GM23338 (cell line): Measurements from ENCODE around the gene ASB2. TPM values are rescaled to one million over a fixed set of nuclear protein-coding genes. Genes with fewer than 3 reads are reported as not detected.

Experiments used
- ATAC-seq: fragments of 200-7000 bp; cut with Tn5 transposase; 3 replicates; pipeline ENCODE4 v1.9.1; 2020
- DNase-seq: peaks from one replicate; pipeline ENCODE4 v3.0.0-alpha.2; 2015; ENCODE audit warnings: low spot score
- H2AFZ ChIP-seq: fragments of 200-600 bp; sonication (generic); 2 replicates; pipeline ENCODE4 v1.8.0; 2016; ENCODE audit warnings: antibody characterized with exemption, mild to moderate bottlenecking, moderate library complexity
- H3F3A ChIP-seq: fragments of 200-600 bp; sonication (generic); replicated peaks from 2 replicates; pipeline ENCODE4 v1.8.0; 2017; ENCODE audit warnings: antibody characterized with exemption, mixed run types, low read depth
- H3K27ac ChIP-seq: fragments of 200-600 bp; sonication (generic); 2 replicates; pipeline ENCODE4 v1.6.1; 2016; ENCODE audit warnings: low read depth
- H3K27me3 ChIP-seq: fragments of 200-600 bp; sonication (generic); 2 replicates; pipeline ENCODE4 v1.8.0; 2016; ENCODE audit warnings: mild to moderate bottlenecking, mixed run types, moderate library complexity; ENCODE audit not compliant: insufficient read depth
- H3K36me3 ChIP-seq: fragments of 200-600 bp; sonication (generic); 2 replicates; pipeline ENCODE4 v1.8.0; 2016; ENCODE audit warnings: mild to moderate bottlenecking; ENCODE audit not compliant: insufficient read depth
- H3K4me1 ChIP-seq: fragments of 200-600 bp; sonication (generic); 2 replicates; pipeline ENCODE4 v1.8.0; 2016; ENCODE audit warnings: mild to moderate bottlenecking, moderate library complexity; ENCODE audit not compliant: insufficient read depth
- H3K4me2 ChIP-seq: fragments of 200-600 bp; sonication (generic); 2 replicates; pipeline ENCODE4 v1.7.1; 2017; ENCODE audit warnings: mixed run types
- H3K4me3 ChIP-seq: fragments of 200-600 bp; sonication (generic); 2 replicates; pipeline ENCODE4 v1.6.1; 2016; ENCODE audit warnings: mixed run types
- H3K79me2 ChIP-seq: fragments of 200-600 bp; sonication (generic); replicated peaks from 2 replicates; pipeline ENCODE4 v1.8.0; 2017; ENCODE audit warnings: mild to moderate bottlenecking; ENCODE audit not compliant: insufficient read depth
- H3K9me2 ChIP-seq: fragments of 200-600 bp; sonication (generic); 2 replicates; pipeline ENCODE4 v1.8.0; 2017; ENCODE audit not compliant: insufficient read depth
- H4K20me1 ChIP-seq: fragments of 200-600 bp; sonication (generic); replicated peaks from 2 replicates; pipeline ENCODE4 v1.8.0; 2017; ENCODE audit warnings: mild to moderate bottlenecking; ENCODE audit not compliant: insufficient read depth
- H3K27ac Mint-ChIP-seq: 2 replicates; pipeline ENCODE4 v1.8.0; 2020; ENCODE audit warnings: inconsistent platforms, mild to moderate bottlenecking, moderate library complexity, mixed read lengths
- H3K27me3 Mint-ChIP-seq: 3 replicates; pipeline ENCODE4 v1.8.0; 2022; ENCODE audit warnings: low read depth, mild to moderate bottlenecking, moderate library complexity, mixed read lengths, inconsistent platforms; ENCODE audit not compliant: insufficient read depth, poor library complexity
- H3K36me3 Mint-ChIP-seq: 3 replicates; pipeline ENCODE4 v1.8.0; 2021; ENCODE audit warnings: low read depth, mild to moderate bottlenecking, inconsistent platforms, moderate library complexity, mixed read lengths
- H3K4me1 Mint-ChIP-seq: 3 replicates; pipeline ENCODE4 v1.8.0; 2020; ENCODE audit warnings: mild to moderate bottlenecking, inconsistent platforms, mixed read lengths
- H3K4me3 Mint-ChIP-seq: 3 replicates; pipeline ENCODE4 v1.8.0; 2021; ENCODE audit warnings: moderate library complexity, mild to moderate bottlenecking, inconsistent platforms, mixed read lengths
- H3K9me3 Mint-ChIP-seq: 3 replicates; pipeline ENCODE4 v1.8.0; 2020; ENCODE audit warnings: moderate library complexity, mild to moderate bottlenecking, inconsistent platforms, mixed read lengths
- CREB1 ChIP-seq: fragments of 250-450 bp; sonication (Bioruptor Pico); IDR thresholded peaks from 2 replicates; pipeline ENCODE4 v1.5.0; 2020; ENCODE audit warnings: low read depth, mild to moderate bottlenecking, moderate library complexity
- CTCF ChIP-seq, 2 experiments: fragments of 200-600 bp in 1 of 2; sonication (generic) in 1 of 2; conservative IDR thresholded peaks; 2 replicates each; pipeline versions ENCODE4 v1.5.1 to v1.6.1; 2016 to 2017; ENCODE audit warnings: antibody characterized with exemption in 2 of 2, low read depth in 2 of 2, mild to moderate bottlenecking in 2 of 2, moderate library complexity in 1 of 2
- ETS1 ChIP-seq: IDR thresholded peaks from 2 replicates; pipeline ENCODE4 v1.6.1; 2016; ENCODE audit warnings: antibody characterized with exemption
- NANOG ChIP-seq: IDR thresholded peaks from 2 replicates; pipeline ENCODE4 v1.6.1; 2016; ENCODE audit warnings: antibody characterized with exemption, borderline replicate concordance
- POLR2AphosphoS5 ChIP-seq: IDR thresholded peaks from 2 replicates; pipeline ENCODE4 v1.6.1; 2016; ENCODE audit warnings: antibody characterized with exemption, low read depth
- REST ChIP-seq: IDR thresholded peaks from one replicate; pipeline ENCODE4 v1.6.1; 2018; ENCODE audit warnings: antibody characterized with exemption; ENCODE audit not compliant: unreplicated experiment
- STAT1 ChIP-seq: IDR thresholded peaks from one replicate; pipeline ENCODE4 v1.6.1; 2016; ENCODE audit warnings: antibody characterized with exemption; ENCODE audit not compliant: unreplicated experiment
- ZNF114 ChIP-seq: fragments of 250-450 bp; sonication (Bioruptor Pico); IDR thresholded peaks from 2 replicates; pipeline ENCODE4 v1.5.0; 2020; ENCODE audit warnings: mild to moderate bottlenecking, moderate library complexity
- ZNF331 ChIP-seq: fragments of 250-450 bp; sonication (Bioruptor Pico); IDR thresholded peaks from 2 replicates; pipeline ENCODE4 v1.5.0; 2020; ENCODE audit warnings: low read depth, mild to moderate bottlenecking, moderate library complexity
- ZNF462 ChIP-seq: fragments of 250-450 bp; sonication (Bioruptor Pico); IDR thresholded peaks from 2 replicates; pipeline ENCODE4 v1.5.0; 2020; ENCODE audit warnings: mild to moderate bottlenecking, moderate library complexity
- polyA plus RNA-seq: library from polyadenylated mRNA; unstranded; fragments of >200 nt; fragmentation: Nextera tagmentation; extraction: Ambion mirVana; gene quantifications from 2 replicates; pipeline ENCODE4 v1.2.1, GENCODE V29; 2016
- total RNA-seq: library from RNA; depleted of rRNA; stranded (reverse); fragments of >200 nt; shearing (Covaris generic); gene quantifications from 2 replicates; pipeline ENCODE4 v1.2.3, GENCODE V29; 2014

Gene ASB2
- total and polyA plus RNA-seq, 2 experiments from 2014 or later = 1.2 to 1.7 TPM

GRCh38 chr14:93938751-93939303, 37.5 kb downstream of the ASB2 start (continued):
- TF ChIP-seq ZNF462 (CRISPR knock-in tag) (no peak), CTCF (conservative IDR thresholded peaks at IDR 0.05; ENCODE audit: low read depth in 2 of 2) (no peak), NANOG (no peak), STAT1 (no peak), ZNF114 (CRISPR knock-in tag) (no peak), POLR2AphosphoS5 (no peak)

- Histone ChIP-seq H3K4me3 (no peak overlapping the region), H3K36me3 (no peaks in the 10 kb centered on the region), H3K79me2 (no peaks in the 10 kb centered on the region), H3F3A (0 out of 2 replicates have a peak, but pooled peaks cover 3% of the 10 kb centered on the region), H2AFZ (no peak overlapping the region), H3K4me1 (no peaks in the 10 kb centered on the region), H3K27me3 (peaks cover 17% of the 10 kb centered on the region), H3K9me2 (no peaks in the 10 kb centered on the region), H3K27ac (no peak overlapping the region), H4K20me1 (no peaks in the 10 kb centered on the region), H3K4me2 (no peak overlapping the region)
- Mint-ChIP-seq H3K4me3 (no peak overlapping the region; the same call in 2 of the 3 replicates), H3K36me3 (no peaks in the 10 kb centered on the region; the same call in 2 of the 3 replicates), H3K27me3 (peaks cover 38% of the 10 kb centered on the region), H3K9me3 (peaks cover 3% of the 10 kb centered on the region; the same call in 1 of the 3 replicates), H3K27ac (no peak overlapping the region), H3K4me1 (peaks cover 20% of the 10 kb centered on the region)
- no peak for DNase-seq
- no peak for ATAC-seq
- TF ChIP-seq REST (no peak), CREB1 (CRISPR knock-in tag) (no peak), ZNF331 (CRISPR knock-in tag) (no peak), ETS1 (no peak)
Measured at GRCh38 chr14:93937519-93937918, 38.9 kb downstream of the ASB2 start.
